Type B pancreatic cell (in vitro differentiated cells): ENCODE measurements around the gene JUP. TPM values are rescaled to one million over a fixed set of nuclear protein-coding genes. Genes with fewer than 3 reads are reported as not detected.

Experiments
- DNase-seq: peaks from one replicate; pipeline ENCODE4 v3.0.0; 2021; ENCODE audit warnings: mixed read lengths; ENCODE audit not compliant: unreplicated experiment; ENCODE audit errors: extremely low spot score
- H3K27ac Mint-ChIP-seq: 2 replicates; pipeline ENCODE4 v1.8.0; 2021; ENCODE audit warnings: mild to moderate bottlenecking, mixed read lengths
- H3K27me3 Mint-ChIP-seq: 2 replicates; pipeline ENCODE4 v1.8.0; 2021; ENCODE audit warnings: mixed read lengths
- H3K36me3 Mint-ChIP-seq: 2 replicates; pipeline ENCODE4 v1.8.0; 2021; ENCODE audit warnings: mixed read lengths
- H3K4me1 Mint-ChIP-seq: one replicate; pipeline ENCODE4 v1.8.0; 2021; ENCODE audit warnings: mixed read lengths; ENCODE audit not compliant: unreplicated experiment
- H3K4me3 Mint-ChIP-seq: 2 replicates; pipeline ENCODE4 v1.8.0; 2021; ENCODE audit warnings: mild to moderate bottlenecking, mixed read lengths
- H3K9me3 Mint-ChIP-seq: 2 replicates; pipeline ENCODE4 v1.8.0; 2021; ENCODE audit warnings: mixed read lengths
- CTCF ChIP-seq: fragments of 200-600 bp; sonication (generic); conservative IDR thresholded peaks from 2 replicates; pipeline ENCODE4 v1.5.0; 2021; ENCODE audit warnings: antibody characterized with exemption, mild to moderate bottlenecking
- total RNA-seq: library from RNA; stranded (reverse); gene quantifications from 2 replicates; pipeline ENCODE4 v1.2.1, GENCODE V29; 2021; ENCODE audit warnings: low replicate concordance

Gene JUP
- total RNA-seq, 1 donor from 2014 or later = 169 TPM

- no peak for TF ChIP-seq CTCF
- Mint-ChIP-seq H3K36me3 (peaks cover 42% of the 10 kb centered on the region), H3K4me1 (no peaks in the 10 kb centered on the region), H3K27ac (peak overlapping the region; percentile 26), H3K4me3 (no peak overlapping the region), H3K9me3 (no peaks in the 10 kb centered on the region), H3K27me3 (no peaks in the 10 kb centered on the region)
- no peak for DNase-seq
These were observed 23.7 kb downstream of the JUP start for GRCh38 chr17:41762841-41763240.

DNA sequence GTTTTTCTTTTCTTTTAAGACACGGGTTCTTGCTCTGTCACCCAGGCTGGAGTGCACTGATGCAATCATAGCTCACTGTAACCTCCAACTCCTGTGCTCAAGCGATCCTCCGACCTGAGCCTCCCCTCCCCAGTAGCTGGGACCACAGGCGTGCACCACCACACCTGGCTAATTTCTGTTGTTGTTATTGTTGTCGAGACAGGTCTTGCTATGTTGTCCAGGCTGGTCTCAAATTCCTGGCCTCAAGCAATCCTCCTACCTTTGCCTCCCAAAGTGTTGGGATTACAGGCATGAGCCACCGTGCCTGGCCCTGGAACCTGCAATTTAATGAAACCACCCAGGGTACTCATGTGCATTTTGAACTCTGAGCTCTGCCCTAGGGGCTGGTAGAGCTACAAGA lies 24.1 kb downstream of the JUP start:
- no peaks in the 10 kb centered on the region for H3K9me3 Mint-ChIP-seq
- no peak for DNase-seq
- H3K36me3 Mint-ChIP-seq = peaks cover 41% of the 10 kb centered on the region
- no peaks in the 10 kb centered on the region for H3K4me1 Mint-ChIP-seq
- no peak overlapping the region for H3K4me3 Mint-ChIP-seq
- H3K27ac Mint-ChIP-seq = no peak overlapping the region
- TF ChIP-seq CTCF = no peak
- no peaks in the 10 kb centered on the region for H3K27me3 Mint-ChIP-seq

GRCh38 chr17:41760878-41761277 lies 25.6 kb downstream of the JUP start:
- no peaks in the 10 kb centered on the region for H3K9me3 Mint-ChIP-seq
- H3K4me1 Mint-ChIP-seq = no peaks in the 10 kb centered on the region
- no peak overlapping the region for H3K4me3 Mint-ChIP-seq
- H3K36me3 Mint-ChIP-seq = peaks cover 37% of the 10 kb centered on the region
- no peaks in the 10 kb centered on the region for H3K27me3 Mint-ChIP-seq
- H3K27ac Mint-ChIP-seq = no peak overlapping the region
- no peak for TF ChIP-seq CTCF
- no peak for DNase-seq

DNA sequence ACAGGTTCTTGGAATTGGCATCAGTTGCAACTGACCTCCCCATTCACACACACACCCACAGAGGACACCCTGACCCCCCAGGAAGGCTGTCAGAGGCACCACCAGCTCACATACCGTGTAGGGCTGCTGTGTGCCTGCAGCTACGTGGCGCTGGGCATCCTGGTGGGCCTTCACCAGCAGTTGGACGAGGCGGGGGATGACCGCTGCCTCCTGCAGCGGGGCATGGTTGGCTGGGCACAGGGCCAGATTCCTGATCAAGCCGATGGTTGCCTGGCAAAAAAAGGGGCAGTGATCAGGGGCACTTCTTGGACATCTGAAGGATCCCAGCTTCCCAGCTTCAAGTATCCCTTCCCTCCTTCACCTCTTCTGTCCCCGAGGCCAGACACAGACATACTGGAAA lies 27.9 kb downstream of the JUP start:
- TF ChIP-seq CTCF = no peak
- Mint-ChIP-seq H3K36me3 (peaks cover 31% of the 10 kb centered on the region), H3K27me3 (no peaks in the 10 kb centered on the region), H3K4me3 (no peak overlapping the region), H3K27ac (no peak overlapping the region), H3K4me1 (no peaks in the 10 kb centered on the region), H3K9me3 (no peaks in the 10 kb centered on the region)
- no peak for DNase-seq

DNA sequence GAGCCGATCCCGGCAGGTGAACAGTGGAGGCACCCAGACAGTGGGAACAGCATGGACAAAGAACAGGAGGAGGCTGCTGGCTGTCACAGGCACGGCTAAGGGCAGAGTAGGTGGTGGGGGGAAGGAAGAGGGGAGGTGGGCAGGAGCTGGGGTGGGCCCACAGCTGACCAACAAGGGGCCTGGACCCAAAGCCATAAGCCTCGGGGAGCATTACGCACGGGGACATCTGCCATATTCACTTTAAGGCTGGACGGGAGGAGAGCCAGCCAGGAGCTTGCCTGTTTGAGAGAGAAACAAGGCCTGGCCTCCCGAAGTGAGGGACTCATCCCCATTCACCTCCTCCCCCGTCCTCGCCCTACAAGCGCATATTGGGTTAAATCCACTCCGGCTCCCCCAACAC lies 32.4 kb downstream of the JUP start:
- Mint-ChIP-seq H3K36me3 (peaks cover 8% of the 10 kb centered on the region), H3K4me1 (no peaks in the 10 kb centered on the region), H3K27me3 (no peaks in the 10 kb centered on the region), H3K4me3 (no peak overlapping the region), H3K9me3 (no peaks in the 10 kb centered on the region), H3K27ac (peak overlapping the region; percentile 41)
- DNase-seq = no peak
- no peak for TF ChIP-seq CTCF

- Mint-ChIP-seq H3K27me3 (no peaks in the 10 kb centered on the region), H3K4me3 (no peak overlapping the region), H3K4me1 (no peaks in the 10 kb centered on the region), H3K9me3 (no peaks in the 10 kb centered on the region), H3K27ac (no peak overlapping the region), H3K36me3 (no peaks in the 10 kb centered on the region)
- TF ChIP-seq CTCF = no peak
- no peak for DNase-seq
These were observed 35.2 kb downstream of the JUP start for GRCh38 chr17:41751288-41751687.
